Endothelial cell of umbilical vein (primary cell): ENCODE data around the gene BCL2. TPM values are rescaled to one million over a fixed set of nuclear protein-coding genes. Genes with fewer than 3 reads are reported as not detected.

ENCODE experiments used
- BruUV-seq: library from RNA; stranded (reverse); fragments of 400-500 nt; replicated peaks from 2 replicates; lab custom pipeline; 2021; lab: Mats Ljungman, UMichigan
- CTCF ChIA-PET: fragments of 300-600, 350-600 bp; sonication (Branson Sonifier 250); formaldehyde crosslinking; loops from one replicate; lab custom pipeline; 2021; ENCODE audit warnings: antibody characterized with exemption, inconsistent platforms; lab: Charles Lee
- POLR2A ChIA-PET: fragments of 300-600, 350-600 bp; sonication (Branson Sonifier 250); formaldehyde crosslinking; loops from one replicate; lab custom pipeline; 2021; ENCODE audit warnings: antibody characterized with exemption, inconsistent platforms; lab: Charles Lee
- DNase-seq: peaks from one replicate; pipeline ENCODE4 v3.0.0-alpha.2; 2011; ENCODE audit warnings: low read depth, low spot score
- FAIRE-seq: peaks from 2 replicates; lab custom pipeline; 2011; peaks lifted over from hg19 to GRCh38; lab: Jason Lieb, UNC
- H2AFZ ChIP-seq: 2 replicates; pipeline ENCODE4 v1.6.0; 2012; ENCODE audit warnings: low read depth, low read length, control low read depth, inconsistent platforms
- H3K27ac ChIP-seq: 2 replicates; pipeline ENCODE4 v1.5.1; 2011; ENCODE audit warnings: low read depth, mild to moderate bottlenecking, control low read depth, low read length, moderate library complexity; ENCODE audit not compliant: insufficient read depth
- H3K27me3 ChIP-seq, 2 experiments: 2 replicates each; pipeline versions ENCODE4 v1.6.0 to v1.6.1; 2011; ENCODE audit warnings: low read length in 2 of 2, mixed read lengths in 1 of 2; ENCODE audit not compliant: control insufficient read depth in 2 of 2, insufficient read depth in 2 of 2
- H3K36me3 ChIP-seq, 2 experiments: 2 replicates in 1 of 2; 3 replicates in 1 of 2; pipeline ENCODE4 v1.5.1; 2011; ENCODE audit warnings: low read length in 2 of 2, mild to moderate bottlenecking in 1 of 2, moderate library complexity in 1 of 2; ENCODE audit not compliant: control insufficient read depth in 2 of 2, insufficient read depth in 2 of 2; ENCODE audit errors: extremely low read depth in 1 of 2
- H3K4me1 ChIP-seq: 3 replicates; pipeline ENCODE4 v1.5.1; 2011; ENCODE audit warnings: mild to moderate bottlenecking, low read length; ENCODE audit not compliant: control insufficient read depth, insufficient read depth; ENCODE audit errors: extremely low read depth
- H3K4me2 ChIP-seq: 2 replicates; pipeline ENCODE4 v1.6.1; 2011; ENCODE audit warnings: low read length, control low read depth, mixed read lengths; ENCODE audit not compliant: insufficient read depth
- H3K4me3 ChIP-seq, 3 experiments: fragments of 200-600 bp in 1 of 3; sonication (generic), shearing (Covaris generic) in 1 of 3; replicated peaks in 1 of 3; 2 replicates each; pipeline ENCODE4 v1.5.1; 2011 to 2016; ENCODE audit warnings: control low read depth in 3 of 3, low read length in 3 of 3, mild to moderate bottlenecking in 2 of 3, inconsistent platforms in 1 of 3, low read depth in 1 of 3, moderate library complexity in 1 of 3; ENCODE audit not compliant: insufficient read depth in 1 of 3
- H3K79me2 ChIP-seq: 2 replicates; pipeline ENCODE4 v1.6.0; 2012; ENCODE audit warnings: low read length, inconsistent platforms; ENCODE audit not compliant: control insufficient read depth, insufficient read depth
- H3K9ac ChIP-seq: replicated peaks from 2 replicates; pipeline ENCODE3; 2011; ENCODE audit warnings: low read length, control low read depth; ENCODE audit not compliant: insufficient read depth; ENCODE audit errors: extremely low read depth
- H3K9me1 ChIP-seq: replicated peaks from 3 replicates; pipeline ENCODE4 v1.6.0; 2011; ENCODE audit warnings: mild to moderate bottlenecking, low read length; ENCODE audit not compliant: control insufficient read depth, insufficient read depth; ENCODE audit errors: extremely low read depth
- H3K9me3 ChIP-seq: replicated peaks from 2 replicates; pipeline ENCODE4 v1.5.1; 2012; ENCODE audit warnings: low read length, inconsistent platforms; ENCODE audit not compliant: control insufficient read depth, insufficient read depth
- H4K20me1 ChIP-seq: replicated peaks from 2 replicates; pipeline ENCODE3; 2011; ENCODE audit warnings: mild to moderate bottlenecking, low read length; ENCODE audit not compliant: control insufficient read depth, insufficient read depth; ENCODE audit errors: extremely low read depth
- CTCF ChIP-seq, 2 donors: IDR thresholded peaks; 1 replicate in 1 of 2; 2 replicates in 1 of 2; pipeline ENCODE4 v1.5.1; 2011; ENCODE audit warnings: low read length in 2 of 2, mild to moderate bottlenecking in 2 of 2, moderate library complexity in 2 of 2, control low read depth in 1 of 2, inconsistent platforms in 1 of 2, low read depth in 1 of 2; ENCODE audit not compliant: insufficient read depth in 1 of 2; ENCODE audit errors: extremely low read depth in 1 of 2
- EZH2 ChIP-seq: IDR thresholded peaks from 2 replicates; pipeline ENCODE4 v1.6.1; 2012; ENCODE audit warnings: borderline replicate concordance, low read depth, mild to moderate bottlenecking, moderate library complexity, low read length, inconsistent platforms; ENCODE audit not compliant: severe bottlenecking
- FOS ChIP-seq: IDR thresholded peaks from 2 replicates; pipeline ENCODE4 v1.6.1; 2011; ENCODE audit warnings: mild to moderate bottlenecking, low read length, moderate library complexity, borderline replicate concordance; ENCODE audit not compliant: insufficient read depth
- GATA2 ChIP-seq: IDR thresholded peaks from 2 replicates; pipeline ENCODE4 v1.7.0; 2011; ENCODE audit warnings: low read depth, mild to moderate bottlenecking, moderate library complexity, mixed read lengths, low read length; ENCODE audit not compliant: insufficient read length, insufficient read depth
- JUN ChIP-seq: IDR thresholded peaks from 2 replicates; pipeline ENCODE4 v1.6.1; 2011; ENCODE audit warnings: borderline replicate concordance, low read depth; ENCODE audit not compliant: insufficient read length, insufficient read depth
- MAX ChIP-seq: IDR thresholded peaks from 2 replicates; pipeline ENCODE4 v1.6.1; 2011; ENCODE audit not compliant: insufficient read depth, insufficient read length
- MYC ChIP-seq: IDR thresholded peaks from one replicate; pipeline ENCODE4 v1.6.1; 2011; ENCODE audit warnings: mild to moderate bottlenecking, low read depth, low read length
- POLR2A ChIP-seq: IDR thresholded peaks from 2 replicates; pipeline ENCODE4 v1.6.1; 2012; ENCODE audit warnings: low read depth, mild to moderate bottlenecking, control low read depth, low read length
- POLR2AphosphoS5 ChIP-seq: IDR thresholded peaks from 2 replicates; pipeline ENCODE4 v1.6.1; 2012; ENCODE audit warnings: low read depth, mild to moderate bottlenecking, control low read depth, low read length, moderate library complexity; ENCODE audit not compliant: insufficient read depth
- dilution Hi-C: fragments of 300-500 bp; cut with MboI; formaldehyde crosslinking; loops from one replicate; pipeline ENCODE4 v1.15.0; 2019; ENCODE audit warnings: low sequenced_read_pairs; ENCODE audit not compliant: extremely low pct_ligation_motif_present
- intact Hi-C: fragments of 100-400 bp; cut with micrococcal nuclease; formaldehyde crosslinking; loops from one replicate; pipeline ENCODE4 v1.10.0; 2022
- polyA plus RNA-seq, 4 experiments: library from polyadenylated mRNA; depleted of rRNA in 3 of 4; stranded (reverse) in 3 of 4; unstranded in 1 of 4; fragments of >200 nt; gene quantifications; 2 replicates each; pipeline versions ENCODE4 v1.2.1 to v1.2.3, GENCODE V29; 2011 to 2012; ENCODE audit warnings: missing spikeins in 1 of 4
- total RNA-seq: library from RNA; stranded (reverse); gene quantifications from 2 replicates; pipeline ENCODE4 v1.2.3, GENCODE V29; 2021

The BCL2 gene
- total and polyA plus RNA-seq, 2 donors (not counting 3 experiments of a cell fraction or from before 2014, with no cell fraction given), result 0.35 to 5.0 TPM

GRCh38 chr18:63152096-63152495 is 167.5 kb downstream of the BCL2 start:
- intact Hi-C loops, result no loop called here
- Histone ChIP-seq H3K9me3 (no peaks in the 10 kb centered on the region), H2AFZ (no peak overlapping the region), H3K4me3 (no peak overlapping the region), H3K9ac (no peak overlapping the region), H3K27me3 (peaks cover 14 to 18% of the 10 kb centered on the region in 2 experiments), H3K36me3 (no peaks in the 10 kb centered on the region), H3K4me2 (no peak overlapping the region), H3K9me1 (no peaks in the 10 kb centered on the region), H4K20me1 (no peaks in the 10 kb centered on the region), H3K27ac (no peak overlapping the region), H3K79me2 (no peaks in the 10 kb centered on the region), H3K4me1 (no peaks in the 10 kb centered on the region)
- no peak for DNase-seq
- CTCF ChIA-PET, result interaction anchor here (0.8 to 6.4 kb wide), 5 partner anchors 9 to 287 kb away, joined by 3 to 63 read pairs (median 4); no protein-coding TSS in a partner anchor
- POLR2A ChIA-PET, result no interaction called here
- dilution Hi-C loops, result no loop called here
- no peak for TF ChIP-seq EZH2
- no peak for TF ChIP-seq POLR2AphosphoS5
- no peak for TF ChIP-seq CTCF (IDR thresholded peaks at IDR 0.05; ENCODE audit: extremely low read depth in 1 of 2, insufficient read depth in 1 of 2, low read depth in 1 of 2, low read length in 2 of 2)
- no peak for TF ChIP-seq MYC
- TF ChIP-seq FOS, result no peak
- no peak for TF ChIP-seq POLR2A
- TF ChIP-seq GATA2, result no peak
- TF ChIP-seq MAX, result no peak
- TF ChIP-seq JUN, result no peak
- no peak for FAIRE-seq
- BruUV-seq, result no TSS peak
